ENCODE data around the gene SERBP1.

The SERBP1 gene

DNA sequence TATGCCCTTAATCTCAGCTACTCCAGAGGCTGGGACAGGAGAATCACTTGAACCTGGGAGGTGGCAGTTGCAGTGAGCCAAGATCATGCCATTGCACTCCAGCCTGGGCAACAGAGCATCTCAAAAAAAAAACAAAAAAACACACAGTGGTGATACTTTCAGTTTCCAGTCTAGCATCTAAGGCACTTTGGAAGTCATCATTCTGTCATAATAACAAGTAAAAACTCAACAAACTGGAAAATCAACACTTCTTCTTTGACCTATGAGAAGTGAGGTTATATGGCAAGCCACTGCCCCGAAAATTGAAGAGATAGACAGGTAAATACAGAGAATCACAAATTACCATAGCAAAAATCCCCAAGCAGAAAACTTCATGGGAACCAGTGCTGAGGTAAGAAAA lies 70.6 kb downstream of the SERBP1 start:
- TF ChIP-seq, protein P1, sequence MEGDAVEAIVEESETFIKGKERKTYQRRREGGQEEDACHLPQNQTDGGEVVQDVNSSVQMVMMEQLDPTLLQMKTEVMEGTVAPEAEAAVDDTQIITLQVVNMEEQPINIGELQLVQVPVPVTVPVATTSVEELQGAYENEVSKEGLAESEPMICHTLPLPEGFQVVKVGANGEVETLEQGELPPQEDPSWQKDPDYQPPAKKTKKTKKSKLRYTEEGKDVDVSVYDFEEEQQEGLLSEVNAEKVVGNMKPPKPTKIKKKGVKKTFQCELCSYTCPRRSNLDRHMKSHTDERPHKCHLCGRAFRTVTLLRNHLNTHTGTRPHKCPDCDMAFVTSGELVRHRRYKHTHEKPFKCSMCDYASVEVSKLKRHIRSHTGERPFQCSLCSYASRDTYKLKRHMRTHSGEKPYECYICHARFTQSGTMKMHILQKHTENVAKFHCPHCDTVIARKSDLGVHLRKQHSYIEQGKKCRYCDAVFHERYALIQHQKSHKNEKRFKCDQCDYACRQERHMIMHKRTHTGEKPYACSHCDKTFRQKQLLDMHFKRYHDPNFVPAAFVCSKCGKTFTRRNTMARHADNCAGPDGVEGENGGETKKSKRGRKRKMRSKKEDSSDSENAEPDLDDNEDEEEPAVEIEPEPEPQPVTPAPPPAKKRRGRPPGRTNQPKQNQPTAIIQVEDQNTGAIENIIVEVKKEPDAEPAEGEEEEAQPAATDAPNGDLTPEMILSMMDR (IDR thresholded peaks at IDR 0.05): no peak
- no peak for TF ChIP-seq ZFX (IDR thresholded peaks at IDR 0.05; ENCODE audit: borderline replicate concordance)
- H3K27ac ChIP-seq: no peak overlapping the region

All from 22Rv1 (cell line).